HG02885 (cell line): ENCODE results near the gene SETMAR.
"Not testable (repeated sequence)": the region's sequence is repeated elsewhere in the genome, so short reads cannot be mapped to it uniquely, and the experiment has no call there.

ENCODE experiments used
- ATAC-seq: cut with Tn5 transposase; IDR thresholded peaks from one replicate; pipeline ENCODE4 v1.9.1; 2021; ENCODE audit warnings: mild to moderate bottlenecking; ENCODE audit not compliant: unreplicated experiment, poor library complexity

The SETMAR gene

GRCh38 chr3:4303187-4304123 is at the start of gene SETMAR:
SETMAR (plus strand) TSS chr3:4303369; CDS start chr3:4303371, 2 bp downstream.
- ATAC-seq: peak; percentile 96

GRCh38 chr3:4261406-4261805 is 41.8 kb upstream of the SETMAR start:
- ATAC-seq: no peak

DNA sequence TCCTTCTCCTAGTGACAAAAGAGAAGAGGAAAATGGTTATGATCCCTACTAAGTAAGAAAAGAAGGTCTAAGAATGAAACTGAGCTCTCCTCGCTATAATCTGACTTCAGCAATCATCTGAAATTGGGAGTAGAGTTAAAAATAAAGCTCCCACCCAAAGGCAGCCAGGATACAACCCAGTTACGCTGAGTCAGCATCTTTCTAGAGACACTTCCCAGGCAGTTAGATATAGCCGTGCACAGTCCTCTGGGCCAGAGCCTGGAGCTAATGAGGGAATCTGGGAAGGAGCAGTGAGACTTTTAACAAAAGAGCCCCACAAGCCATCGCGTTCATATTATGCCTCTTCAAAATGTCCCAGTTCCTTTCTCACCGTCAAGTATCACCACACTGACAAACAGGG is 39.1 kb upstream of the SETMAR start:
- ATAC-seq: no peak

DNA sequence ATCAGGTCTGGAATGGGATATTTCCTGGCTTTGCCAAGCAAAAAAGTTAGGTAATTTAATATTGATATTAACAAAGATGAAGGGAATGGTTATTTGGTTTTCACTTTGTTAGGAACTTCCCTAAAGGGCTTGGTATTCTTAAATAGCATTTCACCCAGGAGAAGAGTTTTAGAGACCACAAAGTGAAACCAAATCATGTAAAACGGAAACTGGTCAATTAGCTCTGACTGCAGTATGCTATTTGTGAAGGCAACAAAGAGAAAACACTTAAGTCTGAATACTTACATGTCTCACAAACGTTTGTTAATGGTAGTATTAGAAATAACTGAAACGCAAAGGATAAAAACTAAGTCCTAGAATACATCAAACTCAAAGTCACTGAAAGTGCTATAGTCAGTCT is 32.4 kb upstream of the SETMAR start:
- ATAC-seq: peak; percentile 80

DNA sequence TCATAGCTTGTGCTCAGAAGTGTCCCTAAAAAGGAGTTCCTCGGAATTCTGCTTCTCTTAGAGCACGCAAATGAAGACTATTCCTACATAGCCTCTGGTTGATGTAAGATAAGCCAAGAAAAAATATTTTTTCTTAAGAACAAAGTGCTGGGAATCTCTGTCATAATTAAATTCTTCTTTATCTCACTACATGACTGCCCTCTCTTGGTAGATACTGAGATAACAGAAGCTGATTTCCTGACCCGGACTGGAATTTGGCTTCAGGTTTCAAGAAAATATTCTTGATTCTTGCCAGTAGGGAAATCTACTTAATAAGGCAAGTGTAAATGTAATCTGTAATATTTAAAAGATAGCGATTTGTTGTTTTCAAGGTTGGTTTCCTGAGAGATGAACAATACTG is 31.3 kb upstream of the SETMAR start:
- ATAC-seq: no peak

- no peak for ATAC-seq
Measured at GRCh38 chr3:4279516-4280105, 23.6 kb upstream of the SETMAR start.

DNA sequence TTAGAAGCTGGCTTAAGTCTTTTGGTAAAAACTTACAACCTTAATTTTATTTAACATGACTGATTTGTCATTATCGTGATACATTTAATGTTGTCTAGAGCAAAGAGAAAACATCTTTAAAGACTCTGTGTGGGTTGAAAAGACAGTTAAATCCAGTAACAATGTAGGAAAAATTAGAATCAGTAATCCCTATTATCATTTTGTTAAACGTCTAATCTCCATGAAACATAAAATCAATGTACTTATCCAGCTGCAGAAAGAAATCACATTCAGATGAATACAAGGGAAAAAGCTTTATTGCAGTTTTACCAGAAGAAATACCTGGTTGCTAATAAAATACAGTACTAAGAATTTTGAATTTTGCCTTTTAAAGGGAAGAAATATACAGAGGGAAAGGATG is 21.2 kb upstream of the SETMAR start:
- ATAC-seq: no peak

GRCh38 chr3:4284865-4285264 is 18.3 kb upstream of the SETMAR start:
- no peak for ATAC-seq

DNA sequence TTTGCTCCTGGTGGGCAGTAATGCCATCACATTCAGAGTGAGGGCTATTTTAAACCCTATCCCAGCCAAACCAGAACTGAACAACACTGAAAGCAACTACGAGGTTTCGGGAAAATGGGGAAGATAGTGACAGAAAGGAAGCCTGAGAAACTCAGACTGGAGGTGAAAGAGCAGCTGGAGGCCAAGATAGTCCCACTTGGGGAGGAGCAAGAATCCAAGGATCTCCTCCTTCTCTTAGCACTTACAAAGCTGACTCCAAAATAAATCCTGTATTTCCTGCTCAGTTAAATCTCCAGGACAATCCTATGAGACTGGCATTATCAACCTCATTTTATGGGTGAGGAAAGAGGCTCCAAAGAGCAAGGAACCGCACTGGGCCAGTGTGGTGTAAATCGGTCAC is 14.1 kb upstream of the SETMAR start:
- no peak for ATAC-seq

DNA sequence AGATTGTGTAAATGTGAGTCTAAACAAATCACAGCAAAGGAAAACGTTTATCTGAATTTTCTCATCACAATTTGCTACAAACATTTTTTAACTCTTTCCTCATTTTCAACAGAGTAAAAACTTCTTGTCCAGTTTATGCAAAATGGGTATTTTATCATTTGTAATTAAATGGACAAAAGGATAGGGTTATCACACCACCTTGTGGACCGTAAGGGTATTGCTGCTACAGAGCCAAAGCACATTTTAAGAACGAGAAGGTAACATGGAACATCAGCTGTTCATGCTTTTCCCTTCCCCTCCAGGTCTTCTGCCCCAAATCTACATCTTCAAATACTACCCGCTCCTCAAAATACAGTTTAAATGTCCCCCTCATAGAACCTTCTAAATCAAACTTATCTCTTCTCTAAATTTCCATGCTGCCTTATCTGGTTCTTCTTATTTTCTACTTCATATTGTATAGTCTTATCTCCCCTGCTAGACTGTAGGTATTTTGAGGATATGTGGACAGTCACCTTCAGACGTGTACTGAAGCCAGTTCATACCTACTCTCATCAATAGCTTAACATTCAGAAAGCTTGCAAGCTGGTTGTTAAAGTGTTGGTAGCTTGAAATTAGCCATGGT is 12.8 kb upstream of the SETMAR start:
- ATAC-seq: peak; percentile 85

DNA sequence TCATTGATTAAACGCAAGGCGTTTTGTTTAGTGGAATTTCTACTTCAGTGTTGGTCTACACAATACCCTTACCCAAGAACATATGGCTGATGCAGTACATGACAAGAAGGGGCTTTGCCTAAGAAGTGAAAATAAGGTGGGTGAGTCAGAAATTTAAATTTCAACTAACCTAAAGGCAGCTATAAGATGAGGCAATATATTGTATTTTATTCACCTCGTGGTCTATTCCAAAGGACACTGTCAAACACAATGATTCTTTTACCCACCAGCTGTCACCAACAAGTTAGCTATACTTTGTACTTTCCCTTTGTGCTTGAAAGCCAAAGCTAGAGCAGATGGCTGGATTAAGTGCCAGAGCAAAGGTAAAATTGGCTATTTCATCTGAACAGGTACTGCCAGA is 10.9 kb upstream of the SETMAR start:
- no peak for ATAC-seq

DNA sequence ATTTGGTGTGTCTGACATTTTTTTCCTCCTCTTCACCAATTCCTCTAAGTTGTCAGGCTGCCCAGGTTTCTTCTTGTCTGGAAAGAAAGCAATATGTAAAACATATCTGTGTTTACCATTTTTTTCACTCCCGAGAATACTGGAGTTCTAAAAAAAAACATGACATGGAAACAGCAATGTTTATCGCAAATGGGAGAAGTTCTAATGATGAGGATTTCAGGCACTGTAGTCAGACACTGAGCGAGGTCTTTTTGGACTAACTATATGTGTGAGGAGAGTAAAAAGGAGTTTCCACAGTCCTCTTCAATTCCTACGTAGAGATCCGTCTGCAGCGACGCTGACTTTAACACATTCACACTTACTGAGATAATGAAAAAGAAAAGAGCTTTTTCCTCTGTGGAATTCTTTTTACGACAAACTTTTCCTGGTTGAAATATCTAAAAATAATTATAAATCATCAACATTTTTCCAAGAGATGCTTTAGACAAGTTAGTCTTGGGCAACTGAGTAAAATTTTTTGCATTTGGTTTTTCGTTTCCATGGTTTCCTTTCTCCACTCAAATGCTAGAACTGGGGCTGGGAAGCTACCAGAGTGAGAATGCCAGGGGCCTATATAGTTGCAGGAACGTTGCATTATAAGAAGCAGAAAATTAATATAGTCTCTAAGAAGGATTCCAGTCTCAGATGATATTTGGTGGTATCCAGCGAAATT is 8.4 kb upstream of the SETMAR start:
- ATAC-seq: no peak

- ATAC-seq: not testable (repeated sequence)
Measured at GRCh38 chr3:4296454-4296853, 6.7 kb upstream of the SETMAR start.

DNA sequence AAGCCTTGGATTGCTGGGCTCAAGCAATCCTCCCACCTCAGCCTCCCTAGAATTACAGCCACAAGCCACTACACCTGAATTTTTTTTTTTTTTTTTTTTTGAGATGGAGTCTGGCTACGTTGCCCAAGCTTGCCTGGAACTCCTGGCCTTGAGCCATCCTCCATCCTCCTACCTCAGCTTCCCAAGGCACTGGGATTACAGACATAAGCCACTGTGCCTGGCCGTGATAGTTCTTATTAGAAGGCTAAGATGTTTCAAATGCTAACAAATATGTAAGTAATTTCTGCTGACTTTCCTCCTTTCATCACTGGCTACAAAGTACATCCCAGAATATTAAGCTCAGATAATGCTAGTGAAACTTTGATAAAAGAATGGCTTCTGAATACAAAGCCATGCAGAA is 5.7 kb upstream of the SETMAR start:
- no peak for ATAC-seq

DNA sequence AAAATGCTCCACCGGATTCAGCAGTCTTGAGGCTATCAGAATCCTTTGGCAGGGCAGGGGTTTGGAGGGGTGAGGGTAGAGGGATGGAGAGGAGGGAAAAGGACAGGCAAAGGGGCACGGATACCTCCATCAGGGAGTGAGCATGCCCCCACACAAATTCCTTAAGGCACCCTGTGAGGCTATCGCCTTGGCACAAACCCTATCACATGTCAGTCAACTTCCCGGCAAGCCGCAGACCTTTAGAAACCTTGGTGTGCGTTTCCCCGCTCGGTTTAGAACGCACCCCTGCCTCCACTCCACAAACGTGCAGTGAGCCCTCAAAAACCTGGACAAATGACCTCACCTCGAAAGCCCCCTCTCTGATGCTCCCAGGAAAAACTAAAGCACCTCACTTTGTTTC is 422 bp upstream of the SETMAR start:
- peak; percentile 1 for ATAC-seq

- not testable (repeated sequence) for ATAC-seq
Measured at GRCh38 chr3:4305210-4305609, 2.0 kb downstream of the SETMAR start.

DNA sequence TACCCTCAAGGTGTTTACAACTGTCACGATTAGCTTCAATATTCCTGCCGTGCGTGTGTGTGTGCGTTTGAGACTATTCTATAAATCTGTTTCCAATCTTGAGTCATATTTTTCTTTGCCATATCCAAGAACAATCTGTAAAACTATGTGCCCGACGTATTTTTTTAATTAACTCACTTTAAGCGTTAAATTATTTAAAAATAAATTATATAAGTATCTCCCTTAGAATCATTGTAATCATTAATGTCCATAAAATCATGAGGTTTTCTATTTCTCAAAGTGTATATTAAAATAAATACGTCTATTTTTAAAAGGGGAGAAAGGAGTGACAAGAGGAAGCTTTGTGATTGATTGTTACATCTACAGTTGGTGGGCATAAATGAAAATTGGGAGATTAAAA is 2.9 kb downstream of the SETMAR start:
- ATAC-seq: no peak

GRCh38 chr3:4306860-4307259 is 3.7 kb downstream of the SETMAR start:
- no peak for ATAC-seq

- ATAC-seq: no peak
Measured at GRCh38 chr3:4309491-4310128, 6.4 kb downstream of the SETMAR start.

DNA sequence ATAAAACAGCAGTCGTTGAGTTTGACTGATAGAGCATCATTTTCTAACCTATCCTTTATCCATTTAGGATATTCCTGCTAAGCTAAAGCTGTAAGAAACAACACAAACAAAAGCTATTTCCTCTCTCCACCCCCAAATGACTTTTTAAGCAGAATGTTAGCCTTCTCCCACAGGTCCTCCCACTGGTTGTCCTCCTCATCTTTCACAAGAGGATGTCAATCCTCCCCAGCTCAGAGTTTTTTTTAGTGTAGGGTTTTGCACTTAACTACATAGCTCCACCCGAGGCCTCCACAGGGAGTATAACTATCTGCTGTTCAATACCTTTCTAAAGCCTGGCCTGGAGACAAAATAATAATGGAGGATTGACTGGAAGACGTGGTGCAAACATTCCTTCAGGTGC is 7.8 kb downstream of the SETMAR start:
- ATAC-seq: no peak
